SIG-M5 (cell line): Measurements from ENCODE around the gene MARCHF11.

Experiments used
- DNase-seq: peaks from one replicate; lab custom pipeline; 2025; lab: John Stamatoyannopoulos, UW

MARCHF11 gene

GRCh38 chr5:16051246-16051755 lies 128.3 kb downstream of the MARCHF11 start:
- no peak for DNase-seq

GRCh38 chr5:16050414-16050813 lies 129.2 kb downstream of the MARCHF11 start:
- no peak for DNase-seq

- no peak for DNase-seq
Measured at GRCh38 chr5:16049761-16050160, 129.8 kb downstream of the MARCHF11 start.

- DNase-seq = no peak
Measured at GRCh38 chr5:16048132-16048531, 131.5 kb downstream of the MARCHF11 start.

GRCh38 chr5:16043349-16043965 lies 136.1 kb downstream of the MARCHF11 start:
- no peak for DNase-seq

- DNase-seq = no peak
Measured at GRCh38 chr5:16037121-16037845, 142.3 kb downstream of the MARCHF11 start.

- DNase-seq = no peak
Measured at GRCh38 chr5:16034319-16035001, 145.1 kb downstream of the MARCHF11 start.

- no peak for DNase-seq
Measured at GRCh38 chr5:16033187-16033925, 146.2 kb downstream of the MARCHF11 start.

GRCh38 chr5:16028708-16029107 lies 150.9 kb downstream of the MARCHF11 start:
- no peak for DNase-seq

- DNase-seq = no peak
Measured at GRCh38 chr5:16025681-16026080, 153.9 kb downstream of the MARCHF11 start.

- no peak for DNase-seq
Measured at GRCh38 chr5:16018970-16019369, 160.6 kb downstream of the MARCHF11 start.

- DNase-seq = no peak
Measured at GRCh38 chr5:16017720-16018119, 161.9 kb downstream of the MARCHF11 start.
